ENCODE data around the gene MED25.

DNA sequence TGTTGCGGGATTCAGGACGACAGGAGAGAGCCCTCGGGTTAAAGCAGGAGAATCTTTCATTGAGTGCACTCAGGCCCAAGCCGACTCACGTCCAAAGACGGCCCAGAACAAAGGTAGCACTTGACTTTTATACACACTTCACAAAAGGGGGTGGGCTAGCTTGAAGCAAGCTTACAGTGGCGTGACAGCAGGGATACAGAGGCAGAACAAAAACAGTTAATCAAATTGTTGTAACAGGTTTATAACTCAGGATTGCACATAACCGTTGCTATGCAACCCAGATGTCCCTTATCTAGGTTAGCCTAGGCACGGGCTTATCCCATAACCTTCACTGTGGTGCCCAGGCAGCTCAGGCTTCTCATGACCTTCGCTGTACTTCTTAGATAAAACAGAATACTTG is 2.0 kb downstream of the MED25 start:
- TF ChIP-seq, protein P1, sequence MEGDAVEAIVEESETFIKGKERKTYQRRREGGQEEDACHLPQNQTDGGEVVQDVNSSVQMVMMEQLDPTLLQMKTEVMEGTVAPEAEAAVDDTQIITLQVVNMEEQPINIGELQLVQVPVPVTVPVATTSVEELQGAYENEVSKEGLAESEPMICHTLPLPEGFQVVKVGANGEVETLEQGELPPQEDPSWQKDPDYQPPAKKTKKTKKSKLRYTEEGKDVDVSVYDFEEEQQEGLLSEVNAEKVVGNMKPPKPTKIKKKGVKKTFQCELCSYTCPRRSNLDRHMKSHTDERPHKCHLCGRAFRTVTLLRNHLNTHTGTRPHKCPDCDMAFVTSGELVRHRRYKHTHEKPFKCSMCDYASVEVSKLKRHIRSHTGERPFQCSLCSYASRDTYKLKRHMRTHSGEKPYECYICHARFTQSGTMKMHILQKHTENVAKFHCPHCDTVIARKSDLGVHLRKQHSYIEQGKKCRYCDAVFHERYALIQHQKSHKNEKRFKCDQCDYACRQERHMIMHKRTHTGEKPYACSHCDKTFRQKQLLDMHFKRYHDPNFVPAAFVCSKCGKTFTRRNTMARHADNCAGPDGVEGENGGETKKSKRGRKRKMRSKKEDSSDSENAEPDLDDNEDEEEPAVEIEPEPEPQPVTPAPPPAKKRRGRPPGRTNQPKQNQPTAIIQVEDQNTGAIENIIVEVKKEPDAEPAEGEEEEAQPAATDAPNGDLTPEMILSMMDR (IDR thresholded peaks at IDR 0.05) = no peak
- TF ChIP-seq POLR2AphosphoS5 (IDR thresholded peaks at IDR 0.05; ENCODE audit: insufficient read depth in 1 of 2, low read depth in 1 of 2) = no peak
- TF ChIP-seq POLR2A (IDR thresholded peaks at IDR 0.05) = no peak

Measured in vagina (tissue), 2 donors.